ENCODE data around the gene MRPL14.

GRCh38 chr6:44109212-44109611, 18.0 kb downstream of the MRPL14 start:
- TF ChIP-seq CTCF (IDR thresholded peaks at IDR 0.05 in 2 of 3, conservative IDR thresholded peaks at IDR 0.05 in 1 of 3; ENCODE audit: borderline replicate concordance in 1 of 3, insufficient read depth in 1 of 3, low read depth in 2 of 3, low read length in 2 of 3): no peak
- no peak for TF ChIP-seq EZH2phosphoT487 (IDR thresholded peaks at IDR 0.05; ENCODE audit: borderline replicate concordance)
- TF ChIP-seq POLR2A (IDR thresholded peaks at IDR 0.05; ENCODE audit: borderline replicate concordance, extremely low read depth, insufficient read depth, insufficient read length): no peak

Measured in HCT116 (cell line).